Measurements from ENCODE around the gene CCPG1. TPM values are rescaled to one million over a fixed set of nuclear protein-coding genes. Genes with fewer than 3 reads are reported as not detected.

The CCPG1 gene
- polyA plus RNA-seq, 1 donor (not counting 4 experiments of a cell fraction or from before 2014, with no cell fraction given), result 12.4 TPM

DNA sequence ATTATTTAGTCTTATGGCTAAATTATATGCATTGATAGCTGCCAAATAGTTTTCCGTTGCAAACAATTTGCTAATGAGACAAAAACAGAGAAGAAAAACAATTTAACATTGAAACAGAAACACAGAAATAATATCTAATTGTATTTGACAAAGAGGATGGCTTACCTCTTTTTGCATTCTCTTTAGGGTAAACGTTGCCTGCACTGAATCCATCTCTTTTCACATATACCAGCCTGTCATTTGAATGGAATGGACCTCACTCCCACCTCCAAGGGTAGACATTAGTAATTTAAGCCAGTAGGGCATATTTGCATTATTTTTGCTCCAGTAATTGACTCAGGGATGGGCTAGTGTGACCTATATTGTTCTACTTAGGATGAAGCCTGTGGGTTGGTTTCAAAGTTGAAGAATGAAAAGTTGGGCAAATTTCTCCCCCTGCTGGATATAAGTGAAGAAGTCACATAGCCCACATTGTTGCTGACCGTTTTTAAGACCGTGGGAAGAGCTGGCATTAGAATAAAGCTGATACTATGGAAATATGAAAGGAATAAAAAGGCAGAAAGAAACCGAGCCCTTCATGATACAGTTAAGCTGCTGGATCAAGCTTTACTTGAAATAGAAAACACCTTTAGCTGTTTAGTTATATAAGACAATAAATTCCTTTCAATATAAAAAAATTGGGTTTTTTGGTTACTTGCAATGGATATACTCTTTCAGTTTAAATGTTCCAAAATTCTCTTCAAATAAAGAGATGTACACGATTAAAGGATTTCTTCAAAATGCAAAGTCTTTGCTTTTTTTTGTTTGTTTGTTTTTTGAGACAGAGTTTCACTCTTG, 27.0 kb upstream of the CCPG1 start:
- Histone ChIP-seq H2AFZ (ENCODE audit: control insufficient read depth, low read length) (no peak overlapping the region), H3K4me1 (ENCODE audit: control insufficient read depth, extremely low read depth, insufficient read depth, low read length) (no peaks in the 10 kb centered on the region), H4K20me1 (ENCODE audit: control insufficient read depth, extremely low read depth, insufficient read depth, low read length) (no peaks in the 10 kb centered on the region), H3K79me2 (ENCODE audit: control insufficient read depth, insufficient read depth, low read length) (no peaks in the 10 kb centered on the region), H3K4me3 (ENCODE audit: control insufficient read depth in 2 of 3, extremely low read depth in 1 of 3, insufficient read depth in 2 of 3, low read depth in 1 of 3, low read length in 3 of 3) (no peak overlapping the region), H3K9me3 (ENCODE audit: control insufficient read depth, low read depth, low read length) (no peaks in the 10 kb centered on the region), H3K4me2 (ENCODE audit: control insufficient read depth, extremely low read depth, insufficient read depth, low read depth, low read length) (no peak overlapping the region), H3K27ac (ENCODE audit: control insufficient read depth, insufficient read depth, low read length) (no peak overlapping the region), H3K9me1 (ENCODE audit: control insufficient read depth, extremely low read depth, insufficient read depth, low read length) (no peaks in the 10 kb centered on the region), H3K27me3 (ENCODE audit: control insufficient read depth, extremely low read depth, insufficient read depth, low read length) (no peaks in the 10 kb centered on the region), H3K9ac (ENCODE audit: control insufficient read depth, extremely low read depth, insufficient read depth, low read length) (no peak overlapping the region), H3K36me3 (ENCODE audit: control insufficient read depth in 2 of 2, extremely low read depth in 1 of 2, insufficient read depth in 2 of 2, low read length in 2 of 2) (no peaks in the 10 kb centered on the region)
- dilution Hi-C loops (cut with MboI; ENCODE audit: extremely low pct_ligation_motif_present, low sequenced_read_pairs), result no loop called here
- DNase-seq (ENCODE audit: low read depth, low spot score) (no peak), FAIRE-seq (peak; percentile 68)
- no peak for TF ChIP-seq EZH2 (IDR thresholded peaks at IDR 0.05; ENCODE audit: low read length)
- TF ChIP-seq, protein P1, sequence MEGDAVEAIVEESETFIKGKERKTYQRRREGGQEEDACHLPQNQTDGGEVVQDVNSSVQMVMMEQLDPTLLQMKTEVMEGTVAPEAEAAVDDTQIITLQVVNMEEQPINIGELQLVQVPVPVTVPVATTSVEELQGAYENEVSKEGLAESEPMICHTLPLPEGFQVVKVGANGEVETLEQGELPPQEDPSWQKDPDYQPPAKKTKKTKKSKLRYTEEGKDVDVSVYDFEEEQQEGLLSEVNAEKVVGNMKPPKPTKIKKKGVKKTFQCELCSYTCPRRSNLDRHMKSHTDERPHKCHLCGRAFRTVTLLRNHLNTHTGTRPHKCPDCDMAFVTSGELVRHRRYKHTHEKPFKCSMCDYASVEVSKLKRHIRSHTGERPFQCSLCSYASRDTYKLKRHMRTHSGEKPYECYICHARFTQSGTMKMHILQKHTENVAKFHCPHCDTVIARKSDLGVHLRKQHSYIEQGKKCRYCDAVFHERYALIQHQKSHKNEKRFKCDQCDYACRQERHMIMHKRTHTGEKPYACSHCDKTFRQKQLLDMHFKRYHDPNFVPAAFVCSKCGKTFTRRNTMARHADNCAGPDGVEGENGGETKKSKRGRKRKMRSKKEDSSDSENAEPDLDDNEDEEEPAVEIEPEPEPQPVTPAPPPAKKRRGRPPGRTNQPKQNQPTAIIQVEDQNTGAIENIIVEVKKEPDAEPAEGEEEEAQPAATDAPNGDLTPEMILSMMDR (optimal IDR thresholded peaks at IDR 0.05 in 1 of 3, IDR thresholded peaks at IDR 0.05 in 1 of 3, conservative IDR thresholded peaks at IDR 0.05 in 1 of 3; ENCODE audit: extremely low read depth in 1 of 3, insufficient read depth in 2 of 3, low read length in 3 of 3), result peak; percentile 44 to 59 (median 54)

DNA sequence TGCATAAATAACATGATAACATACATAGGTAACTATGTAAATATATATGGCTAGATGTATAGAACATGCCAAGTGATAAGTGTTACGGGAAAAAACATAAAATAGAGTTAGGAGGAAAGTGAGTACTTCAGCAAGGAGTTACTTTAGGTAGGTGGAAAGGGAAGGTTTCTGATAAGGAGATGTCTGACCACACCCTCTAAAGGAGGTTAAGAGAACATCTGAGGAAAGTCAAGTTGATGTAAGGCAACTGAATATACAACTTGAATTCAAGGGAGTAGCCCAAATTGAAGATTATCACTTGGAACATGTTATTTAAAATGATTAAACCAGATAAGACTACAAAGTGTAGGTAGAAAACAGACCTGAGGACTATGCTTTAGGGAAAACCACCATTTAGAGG, 13.9 kb upstream of the CCPG1 start:
- Histone ChIP-seq H3K9me1 (ENCODE audit: control insufficient read depth, extremely low read depth, insufficient read depth, low read length) (no peaks in the 10 kb centered on the region), H3K4me2 (ENCODE audit: control insufficient read depth, extremely low read depth, insufficient read depth, low read depth, low read length) (no peak overlapping the region), H3K9ac (ENCODE audit: control insufficient read depth, extremely low read depth, insufficient read depth, low read length) (no peak overlapping the region), H3K4me3 (ENCODE audit: control insufficient read depth in 2 of 3, extremely low read depth in 1 of 3, insufficient read depth in 2 of 3, low read depth in 1 of 3, low read length in 3 of 3) (no peak overlapping the region), H4K20me1 (ENCODE audit: control insufficient read depth, extremely low read depth, insufficient read depth, low read length) (no peaks in the 10 kb centered on the region), H3K27ac (ENCODE audit: control insufficient read depth, insufficient read depth, low read length) (no peak overlapping the region), H3K36me3 (ENCODE audit: control insufficient read depth in 2 of 2, extremely low read depth in 1 of 2, insufficient read depth in 2 of 2, low read length in 2 of 2) (no peaks in the 10 kb centered on the region), H3K9me3 (ENCODE audit: control insufficient read depth, low read depth, low read length) (no peaks in the 10 kb centered on the region), H3K79me2 (ENCODE audit: control insufficient read depth, insufficient read depth, low read length) (no peaks in the 10 kb centered on the region), H3K27me3 (ENCODE audit: control insufficient read depth, extremely low read depth, insufficient read depth, low read length) (no peaks in the 10 kb centered on the region), H2AFZ (ENCODE audit: control insufficient read depth, low read length) (no peak overlapping the region), H3K4me1 (ENCODE audit: control insufficient read depth, extremely low read depth, insufficient read depth, low read length) (no peaks in the 10 kb centered on the region)
- dilution Hi-C loops (cut with MboI; ENCODE audit: extremely low pct_ligation_motif_present, low sequenced_read_pairs), result no loop called here
- FAIRE-seq (no peak), DNase-seq (ENCODE audit: low read depth, low spot score) (no peak)
- TF ChIP-seq EZH2 (IDR thresholded peaks at IDR 0.05; ENCODE audit: low read length), result no peak
- TF ChIP-seq, protein P1 (optimal IDR thresholded peaks at IDR 0.05 in 1 of 3, IDR thresholded peaks at IDR 0.05 in 1 of 3, conservative IDR thresholded peaks at IDR 0.05 in 1 of 3; ENCODE audit: extremely low read depth in 1 of 3, insufficient read depth in 2 of 3, low read length in 3 of 3), result no peak
